T-helper 2 cell treated with Interferon-gamma antibody and Interleukin-4, amounts not matched to agents 100 ng/mL and 5 ng/mL, for 36 hours (primary cell): ENCODE results near the gene MYO3A. TPM values are rescaled to one million over a fixed set of nuclear protein-coding genes. Genes with fewer than 3 reads are reported as not detected.
"Not testable (repeated sequence)": the region's sequence is repeated elsewhere in the genome, so short reads cannot be mapped to it uniquely, and the experiment has no call there.

Experiments used
- intact Hi-C: fragments of 100-400 bp; cut with micrococcal nuclease; formaldehyde crosslinking; loops from one replicate; pipeline ENCODE4 v1.15.1; 2023
- total RNA-seq: library from RNA; stranded (reverse); gene quantifications from 2 replicates; pipeline ENCODE4 v1.2.3, GENCODE V29; 2022

Gene MYO3A
- total RNA-seq, 1 donor from 2014 or later, result not detected

GRCh38 chr10:25982107-25982506 lies 48.1 kb downstream of the MYO3A start:
- intact Hi-C loops, result no loop called here

DNA sequence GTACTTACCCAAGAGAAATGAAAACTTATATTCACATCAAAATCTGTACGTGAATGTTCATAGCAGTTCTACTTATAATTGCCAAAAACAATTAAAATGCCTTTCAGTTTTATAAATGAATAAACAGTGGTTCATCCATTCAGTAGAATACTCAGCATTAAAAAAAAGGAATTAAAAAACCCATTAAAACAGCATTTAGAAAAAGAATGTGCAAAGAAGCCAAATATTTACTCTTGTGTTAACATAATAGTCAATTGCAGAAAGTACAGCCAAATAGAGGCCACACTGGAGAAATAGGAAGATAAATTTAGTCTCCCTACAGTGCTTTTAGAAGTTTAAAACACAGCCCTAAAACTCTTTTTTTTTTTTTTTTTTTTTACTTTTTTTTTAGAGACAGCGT lies 54.6 kb downstream of the MYO3A start:
- intact Hi-C loops, result no loop called here

DNA sequence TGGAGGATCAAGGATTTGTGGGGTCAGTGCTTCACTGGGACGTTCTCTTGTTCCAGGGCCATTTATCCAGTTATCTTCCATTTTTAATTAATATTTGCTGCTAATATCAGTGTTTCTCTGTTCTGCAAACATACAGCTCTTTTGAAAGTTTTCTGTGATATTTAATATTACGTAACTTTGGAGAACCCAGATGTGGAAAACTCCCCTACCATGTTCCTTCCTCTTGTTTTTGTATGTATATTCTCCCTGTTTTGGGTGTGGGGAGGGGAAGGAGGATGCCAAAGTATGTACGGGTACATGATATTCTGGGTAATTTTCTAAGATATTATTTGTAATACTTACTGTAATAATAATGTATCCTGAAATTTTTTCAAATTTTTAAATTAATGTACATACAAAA lies 55.9 kb downstream of the MYO3A start:
- intact Hi-C loops, result no loop called here

GRCh38 chr10:25999295-25999981 lies 65.4 kb downstream of the MYO3A start:
- intact Hi-C loops, result no loop called here

- intact Hi-C loops, result no loop called here
Observed at GRCh38 chr10:26000971-26001370, 66.9 kb downstream of the MYO3A start.

GRCh38 chr10:26002466-26002865 lies 68.4 kb downstream of the MYO3A start:
- intact Hi-C loops, result not testable (repeated sequence)

- intact Hi-C loops, result no loop called here
Observed at GRCh38 chr10:26015092-26015491, 81.1 kb downstream of the MYO3A start.

DNA sequence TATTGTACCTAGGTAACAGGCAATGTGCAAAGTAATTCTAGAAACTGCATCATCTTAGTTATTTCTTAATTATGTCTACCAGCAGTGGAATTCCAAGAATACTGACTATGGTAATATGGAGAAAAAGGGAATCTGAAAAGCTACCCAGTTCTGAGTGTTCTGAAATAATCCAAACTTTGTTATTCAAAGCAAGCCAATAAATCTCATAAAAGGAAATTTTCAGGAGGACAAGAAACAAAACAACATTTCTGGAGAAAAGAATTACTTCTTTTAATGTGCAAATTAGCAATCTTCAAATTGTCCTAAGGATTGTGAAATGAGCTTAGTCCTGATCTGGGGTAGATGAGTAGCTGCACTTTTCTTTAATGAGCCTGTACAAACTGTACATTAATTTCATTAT lies 88.8 kb downstream of the MYO3A start:
- intact Hi-C loops, result no loop called here

- intact Hi-C loops, result no loop called here
Observed at GRCh38 chr10:26024303-26024702, 90.3 kb downstream of the MYO3A start.

DNA sequence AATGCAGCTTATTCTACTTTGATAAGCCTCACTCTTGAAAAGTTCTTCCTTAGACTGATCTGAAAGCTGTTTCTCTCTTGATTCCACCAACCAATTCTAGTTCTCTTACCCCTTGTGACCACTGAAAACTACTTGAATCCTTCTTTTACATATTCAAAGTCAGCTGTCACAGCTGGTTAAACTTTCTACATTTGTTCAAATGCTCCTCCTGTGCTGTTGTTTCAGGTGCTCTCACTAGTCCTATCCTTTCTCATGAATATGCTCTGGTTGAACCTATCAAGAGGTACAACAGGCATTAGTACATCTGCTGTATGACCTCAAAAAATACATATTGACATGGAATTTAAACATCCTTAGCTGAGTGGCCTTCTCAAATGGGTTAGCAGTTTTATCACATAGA lies 91.5 kb downstream of the MYO3A start:
- intact Hi-C loops, result no loop called here

DNA sequence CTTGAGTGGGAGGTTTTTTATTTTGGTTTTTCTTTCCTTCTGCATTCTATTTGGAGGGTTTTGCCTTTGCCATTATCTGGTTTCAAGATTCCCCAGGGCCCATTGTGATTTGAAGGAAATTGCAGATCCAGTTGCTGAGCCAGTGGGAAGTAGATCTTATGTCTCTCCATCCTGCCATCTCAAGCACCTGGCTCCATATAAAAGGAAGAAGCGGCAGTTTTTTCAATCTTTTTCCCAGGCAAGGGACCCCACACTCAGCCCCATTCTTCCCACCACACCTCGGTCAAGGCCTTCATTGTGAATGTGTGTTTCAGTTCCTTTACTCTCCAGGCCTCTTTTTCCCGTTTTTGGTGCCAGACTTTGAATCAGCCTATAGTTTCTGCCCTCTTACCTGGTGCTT lies 95.8 kb downstream of the MYO3A start:
- intact Hi-C loops, result no loop called here

DNA sequence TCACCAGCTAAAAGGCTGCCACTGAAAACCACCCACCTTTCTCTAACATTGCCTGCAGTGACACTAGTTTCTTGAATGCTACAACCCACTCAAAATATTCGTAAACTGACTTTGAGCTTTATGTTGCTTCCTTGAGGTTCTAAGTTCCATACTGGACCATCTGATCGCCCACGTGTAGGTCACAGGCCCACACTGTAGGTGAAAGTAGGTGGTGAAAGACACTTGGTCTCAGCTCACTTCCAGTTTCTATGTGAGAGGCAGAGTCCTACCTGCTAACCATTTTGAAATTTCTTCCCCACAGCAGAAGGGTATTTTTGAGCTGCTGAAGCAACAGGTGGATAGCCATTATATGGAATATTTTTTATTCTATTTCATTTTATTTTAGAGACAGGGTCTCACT lies 97.3 kb downstream of the MYO3A start:
- intact Hi-C loops, result no loop called here

DNA sequence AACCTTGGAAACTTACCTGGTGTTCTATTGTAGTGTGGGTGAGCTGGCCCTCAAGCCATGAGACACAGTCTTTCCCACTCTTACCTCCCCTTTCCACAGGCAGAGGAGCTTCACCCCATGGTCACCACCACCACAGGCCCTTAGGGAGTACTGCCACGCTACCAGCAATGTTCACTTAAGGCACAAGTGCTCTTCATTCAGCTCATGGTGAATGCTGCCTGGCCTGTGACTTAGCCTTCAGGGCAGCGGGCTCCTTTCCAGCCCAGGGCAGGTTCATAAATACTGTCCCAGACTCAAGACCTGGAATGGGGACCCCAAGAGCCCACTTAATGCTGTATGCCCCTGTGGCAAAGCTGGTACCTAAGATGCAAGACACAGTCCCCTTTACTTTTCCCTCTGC lies 109.4 kb downstream of the MYO3A start:
- intact Hi-C loops, result no loop called here

- intact Hi-C loops, result no loop called here
Observed at GRCh38 chr10:26044141-26044749, 110.2 kb downstream of the MYO3A start.

DNA sequence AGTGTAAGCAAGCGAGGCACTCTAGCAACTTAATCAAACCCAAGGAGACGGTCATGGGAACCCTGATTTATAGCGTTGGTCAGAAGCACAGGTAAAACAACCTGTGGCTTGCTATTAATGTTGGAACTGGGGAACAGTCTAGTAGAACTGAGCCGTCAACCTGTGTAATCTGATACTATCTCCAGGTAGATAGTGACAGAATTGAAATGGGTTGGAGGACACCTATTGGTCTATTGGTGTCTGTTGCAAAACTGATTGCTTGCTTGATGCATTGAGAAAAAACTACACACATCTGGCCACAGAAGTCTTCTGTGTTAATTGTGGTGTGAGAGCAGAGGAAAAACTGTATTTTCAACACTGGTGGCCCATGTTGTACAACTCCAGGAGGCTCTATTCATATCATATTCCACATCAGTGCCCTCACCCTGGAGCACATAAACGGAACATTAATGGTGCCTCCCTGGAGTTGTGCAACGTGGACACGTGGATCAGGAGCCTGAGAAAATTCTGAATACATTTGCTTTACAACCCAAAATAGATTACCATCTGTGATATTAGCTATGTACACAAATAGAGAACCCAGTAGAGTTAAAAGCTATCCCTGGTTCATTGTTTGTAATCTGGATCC lies 112.2 kb downstream of the MYO3A start:
- intact Hi-C loops, result no loop called here

GRCh38 chr10:26048756-26049155 lies 114.7 kb downstream of the MYO3A start:
- intact Hi-C loops, result no loop called here

DNA sequence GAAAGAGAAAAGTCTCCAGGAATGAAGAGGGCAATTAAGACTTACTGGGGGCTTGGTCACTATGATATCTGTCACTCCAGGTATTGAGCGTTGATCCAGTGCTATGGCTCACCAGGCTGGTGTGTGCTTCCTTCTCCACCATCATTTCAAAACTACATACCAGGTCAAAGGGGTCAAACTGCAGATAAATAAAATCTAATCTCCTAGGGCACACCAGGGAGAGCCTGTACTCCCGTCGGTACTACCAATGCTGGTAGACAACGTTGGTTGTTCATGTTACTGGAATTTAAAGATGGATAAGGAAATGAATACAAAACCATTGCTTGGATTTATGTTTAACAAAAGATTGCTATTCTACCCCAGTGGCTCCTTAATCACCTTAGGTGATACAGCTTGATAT lies 118.3 kb downstream of the MYO3A start:
- intact Hi-C loops, result no loop called here

DNA sequence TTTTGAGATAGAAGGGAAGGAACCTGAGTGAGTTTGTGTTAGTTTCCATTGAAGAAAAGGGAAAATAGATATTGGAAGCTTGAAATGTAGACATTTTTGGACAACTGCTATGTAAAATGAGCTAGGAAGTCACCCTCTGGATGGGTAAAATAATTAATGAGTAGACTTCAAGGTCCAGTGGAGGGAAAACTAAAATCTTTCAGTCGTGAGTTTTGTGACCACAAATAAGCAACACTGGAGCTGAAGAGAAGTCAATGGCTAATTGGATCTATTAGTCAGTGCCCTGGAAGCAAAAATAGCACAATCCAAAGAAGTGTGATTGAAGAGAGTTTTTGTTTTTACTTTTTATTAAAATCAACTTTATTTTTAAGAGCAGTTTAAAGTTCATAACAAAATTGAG lies 123.4 kb downstream of the MYO3A start:
- intact Hi-C loops, result no loop called here

DNA sequence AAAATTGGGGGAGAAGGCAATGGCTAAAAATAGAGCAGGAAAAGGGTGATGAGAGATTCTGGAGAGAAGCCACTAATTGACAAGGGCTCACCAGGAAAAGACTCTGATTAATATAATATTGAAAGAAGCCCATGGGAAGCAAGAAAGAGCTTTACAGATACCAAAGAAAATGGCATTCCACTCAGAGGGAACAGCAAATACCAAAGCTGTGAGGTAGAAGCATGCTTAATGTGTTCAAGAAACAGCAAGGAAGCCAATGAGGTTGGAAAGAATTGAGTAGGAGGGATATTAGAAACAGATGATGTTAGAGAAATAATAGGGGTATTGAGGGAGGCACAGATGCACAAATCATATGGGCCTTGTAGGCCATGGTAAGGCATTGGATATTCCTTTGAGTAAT lies 130.1 kb downstream of the MYO3A start:
- intact Hi-C loops, result no loop called here

- intact Hi-C loops, result no loop called here
Observed at GRCh38 chr10:26067680-26068079, 133.7 kb downstream of the MYO3A start.

DNA sequence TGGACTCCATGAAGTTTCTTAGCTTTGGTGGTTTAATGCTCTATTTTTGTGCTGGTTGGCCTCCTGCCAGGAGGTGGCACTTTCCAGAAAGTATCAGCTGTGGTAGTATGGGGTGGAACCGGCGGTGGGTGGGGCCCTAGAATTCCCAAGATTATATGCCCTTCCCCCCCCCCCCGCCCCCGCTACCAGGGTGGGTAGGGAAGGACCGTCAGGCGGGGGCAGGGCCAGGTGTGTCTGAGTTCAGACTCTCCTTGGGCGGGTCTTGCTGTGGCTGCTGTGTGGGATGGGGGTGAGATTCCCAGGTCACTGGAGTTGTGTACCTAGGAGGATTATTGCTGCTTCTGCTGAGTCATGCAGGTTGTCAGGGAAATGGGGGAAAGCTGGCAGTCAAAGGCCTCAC lies 146.9 kb downstream of the MYO3A start:
- intact Hi-C loops, result not testable (repeated sequence)

- intact Hi-C loops, result no loop called here
Observed at GRCh38 chr10:26081459-26081858, 147.4 kb downstream of the MYO3A start.

DNA sequence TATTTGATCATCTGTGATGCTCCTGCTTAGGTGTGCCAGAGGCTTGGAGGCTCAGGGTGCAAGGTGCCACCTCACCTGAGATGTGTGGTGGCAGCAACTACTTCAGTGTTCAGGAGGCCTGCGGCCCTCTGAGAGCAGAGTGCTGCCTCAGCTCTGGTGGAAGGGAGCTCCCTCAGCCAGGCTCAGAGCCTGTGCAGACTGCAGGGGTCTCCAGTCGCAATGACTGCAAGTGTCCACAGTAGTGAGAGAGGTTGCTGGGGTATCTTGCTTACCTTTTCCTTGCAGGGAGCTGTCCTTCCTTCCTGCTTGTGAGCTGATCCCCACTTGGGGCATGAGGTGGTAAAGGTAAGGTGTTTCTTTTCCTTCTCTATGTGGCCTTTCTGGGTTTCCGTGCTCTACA lies 151.5 kb downstream of the MYO3A start:
- intact Hi-C loops, result no loop called here
